Fibroblast of peridontal ligament (primary cell): ENCODE results near the gene DOLPP1.

Experiments used
- DNase-seq: peaks from one replicate; pipeline ENCODE4 v3.0.0-alpha.2; 2010; ENCODE audit errors: extremely low read depth

Gene DOLPP1

GRCh38 chr9:129064499-129064908 lies 16.4 kb upstream of the DOLPP1 start:
- DNase-seq = no peak

- no peak for DNase-seq
These were observed 12.8 kb upstream of the DOLPP1 start for GRCh38 chr9:129068110-129068509.

GRCh38 chr9:129068990-129069861 lies 11.7 kb upstream of the DOLPP1 start:
- DNase-seq = no peak

GRCh38 chr9:129069862-129070641 lies 10.9 kb upstream of the DOLPP1 start:
- no peak for DNase-seq

GRCh38 chr9:129070696-129071525 lies 10.0 kb upstream of the DOLPP1 start:
- DNase-seq = no peak

- no peak for DNase-seq
These were observed 9.3 kb upstream of the DOLPP1 start for GRCh38 chr9:129071526-129072126.

- DNase-seq = no peak
These were observed 8.7 kb upstream of the DOLPP1 start for GRCh38 chr9:129072171-129072570.

- DNase-seq = no peak
These were observed 7.5 kb upstream of the DOLPP1 start for GRCh38 chr9:129073404-129073803.

- DNase-seq = no peak
These were observed 6.8 kb upstream of the DOLPP1 start for GRCh38 chr9:129074106-129074505.

GRCh38 chr9:129075996-129076639 lies 4.8 kb upstream of the DOLPP1 start:
- DNase-seq = no peak

GRCh38 chr9:129076640-129077037 lies 4.3 kb upstream of the DOLPP1 start:
- DNase-seq = no peak

GRCh38 chr9:129077236-129077635 lies 3.7 kb upstream of the DOLPP1 start:
- no peak for DNase-seq

GRCh38 chr9:129078691-129079503 lies 2.0 kb upstream of the DOLPP1 start:
- DNase-seq = no peak

- DNase-seq = no peak
These were observed 1.1 kb upstream of the DOLPP1 start for GRCh38 chr9:129079829-129080228.

- DNase-seq = no peak
These were observed 662 bp upstream of the DOLPP1 start for GRCh38 chr9:129080298-129080600.

- no peak for DNase-seq
These were observed 535 bp downstream of the DOLPP1 start for GRCh38 chr9:129081388-129081904.

GRCh38 chr9:129084087-129084486 lies 3.2 kb downstream of the DOLPP1 start:
- no peak for DNase-seq

- no peak for DNase-seq
These were observed 8.3 kb downstream of the DOLPP1 start for GRCh38 chr9:129089246-129089645.

- DNase-seq = no peak
These were observed 12.9 kb downstream of the DOLPP1 start for GRCh38 chr9:129093602-129094386.
